ENCODE results near the gene MATN1.

DNA sequence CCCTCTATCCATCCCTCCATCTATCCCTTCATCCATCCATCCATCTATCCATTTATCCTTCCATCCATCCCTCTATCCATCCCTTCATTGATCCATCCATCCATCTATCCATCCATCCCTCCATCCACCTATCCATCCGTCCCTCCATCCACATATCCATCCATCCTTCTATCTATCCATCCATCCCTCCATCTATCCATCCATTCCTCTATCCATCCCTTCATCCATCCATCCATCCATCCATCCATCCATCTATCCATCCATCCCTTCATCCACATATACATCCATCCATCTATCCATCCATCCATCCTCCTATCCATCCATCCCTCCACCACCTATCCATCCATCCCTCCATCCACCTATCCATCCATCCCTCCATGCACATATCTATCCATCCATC is 23.6 kb downstream of the MATN1 start:
- TF ChIP-seq POLR2AphosphoS5 (IDR thresholded peaks at IDR 0.05) (no peak), TAF1 (IDR thresholded peaks at IDR 0.05; ENCODE audit: low read depth) (no peak), EZH2 (IDR thresholded peaks at IDR 0.05; ENCODE audit: borderline replicate concordance, insufficient read depth, low read length, poor library complexity, severe bottlenecking) (no peak), EP300 (conservative IDR thresholded peaks at IDR 0.05; ENCODE audit: poor library complexity, severe bottlenecking) (no peak)
- TF ChIP-seq, protein P1, sequence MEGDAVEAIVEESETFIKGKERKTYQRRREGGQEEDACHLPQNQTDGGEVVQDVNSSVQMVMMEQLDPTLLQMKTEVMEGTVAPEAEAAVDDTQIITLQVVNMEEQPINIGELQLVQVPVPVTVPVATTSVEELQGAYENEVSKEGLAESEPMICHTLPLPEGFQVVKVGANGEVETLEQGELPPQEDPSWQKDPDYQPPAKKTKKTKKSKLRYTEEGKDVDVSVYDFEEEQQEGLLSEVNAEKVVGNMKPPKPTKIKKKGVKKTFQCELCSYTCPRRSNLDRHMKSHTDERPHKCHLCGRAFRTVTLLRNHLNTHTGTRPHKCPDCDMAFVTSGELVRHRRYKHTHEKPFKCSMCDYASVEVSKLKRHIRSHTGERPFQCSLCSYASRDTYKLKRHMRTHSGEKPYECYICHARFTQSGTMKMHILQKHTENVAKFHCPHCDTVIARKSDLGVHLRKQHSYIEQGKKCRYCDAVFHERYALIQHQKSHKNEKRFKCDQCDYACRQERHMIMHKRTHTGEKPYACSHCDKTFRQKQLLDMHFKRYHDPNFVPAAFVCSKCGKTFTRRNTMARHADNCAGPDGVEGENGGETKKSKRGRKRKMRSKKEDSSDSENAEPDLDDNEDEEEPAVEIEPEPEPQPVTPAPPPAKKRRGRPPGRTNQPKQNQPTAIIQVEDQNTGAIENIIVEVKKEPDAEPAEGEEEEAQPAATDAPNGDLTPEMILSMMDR (IDR thresholded peaks at IDR 0.05; ENCODE audit: poor library complexity, severe bottlenecking) = no peak

Measured in neural cell (in vitro differentiated cells).